ENCODE results near the gene NOTCH1.

NOTCH1 gene

GRCh38 chr9:136514022-136514714 is 31.7 kb downstream of the NOTCH1 start:
- no peak for DNase-seq

- no peak for DNase-seq
Measured at GRCh38 chr9:136513191-136513590, 32.7 kb downstream of the NOTCH1 start.

GRCh38 chr9:136512651-136513071 is 33.2 kb downstream of the NOTCH1 start:
- no peak for DNase-seq

GRCh38 chr9:136511670-136512592 is 33.9 kb downstream of the NOTCH1 start:
- DNase-seq: peak; percentile 30

- DNase-seq: no peak
Measured at GRCh38 chr9:136511144-136511669, 34.6 kb downstream of the NOTCH1 start.

GRCh38 chr9:136510561-136510960 is 35.3 kb downstream of the NOTCH1 start:
- DNase-seq: no peak

- no peak for DNase-seq
Measured at GRCh38 chr9:136509549-136509948, 36.3 kb downstream of the NOTCH1 start.

GRCh38 chr9:136508729-136509500 is 36.9 kb downstream of the NOTCH1 start:
- DNase-seq: no peak

- no peak for DNase-seq
Measured at GRCh38 chr9:136507992-136508375, 37.9 kb downstream of the NOTCH1 start.

- DNase-seq: no peak
Measured at GRCh38 chr9:136507221-136507991, 38.4 kb downstream of the NOTCH1 start.

- no peak for DNase-seq
Measured at GRCh38 chr9:136506425-136506824, 39.4 kb downstream of the NOTCH1 start.

- no peak for DNase-seq
Measured at GRCh38 chr9:136505406-136506403, 40.1 kb downstream of the NOTCH1 start.

GRCh38 chr9:136504512-136505348 is 41.1 kb downstream of the NOTCH1 start:
- no peak for DNase-seq

GRCh38 chr9:136502940-136503550 is 42.8 kb downstream of the NOTCH1 start:
- no peak for DNase-seq

- DNase-seq: no peak
Measured at GRCh38 chr9:136502196-136502595, 43.7 kb downstream of the NOTCH1 start.

GRCh38 chr9:136501686-136502085 is 44.2 kb downstream of the NOTCH1 start:
- DNase-seq: no peak

GRCh38 chr9:136499935-136500910 is 45.6 kb downstream of the NOTCH1 start:
- no peak for DNase-seq
